Measurements from ENCODE around the gene ZNF506. TPM values are rescaled to one million over a fixed set of nuclear protein-coding genes. Genes with fewer than 3 reads are reported as not detected.
"Not testable (repeated sequence)": the region's sequence is repeated elsewhere in the genome, so short reads cannot be mapped to it uniquely, and the experiment has no call there.

The ZNF506 gene
- polyA plus RNA-seq (ENCODE audit: insufficient read length in 3 of 3) = 10 to 100 TPM; 33.0 to 34.6 (median 33.8) TPM

- DNase-seq (ENCODE audit: low read depth in 3 of 3, low spot score in 2 of 3) = peak; percentile 95 to 97 (median 97)
Observed at GRCh38 chr19:19821366-19821951, at the start of gene ZNF506. ZNF506 (minus strand) TSS chr19:19821750; CDS start chr19:19821603, 147 bp downstream.

DNA sequence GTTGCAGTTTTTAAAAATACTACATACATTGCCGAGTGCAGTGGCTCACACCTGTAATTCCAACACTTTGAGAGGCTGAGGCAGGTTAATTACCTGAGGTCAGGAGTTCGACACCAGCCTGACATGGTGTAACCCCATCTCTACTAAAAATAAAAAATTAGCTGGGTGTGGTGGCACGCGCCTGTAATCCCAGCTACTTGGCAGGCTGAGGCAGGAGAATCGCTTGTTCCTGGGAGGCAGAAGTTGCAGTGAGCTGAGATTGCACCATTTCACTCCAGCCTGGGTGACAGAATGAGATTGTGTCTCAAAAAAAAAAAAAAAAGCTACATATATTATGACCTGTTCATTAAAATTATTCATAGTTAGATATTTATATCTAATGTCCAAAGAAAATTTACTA is 48.5 kb upstream of the ZNF506 start:
- DNase-seq (ENCODE audit: low read depth in 3 of 3, low spot score in 2 of 3) = not testable (repeated sequence)

DNA sequence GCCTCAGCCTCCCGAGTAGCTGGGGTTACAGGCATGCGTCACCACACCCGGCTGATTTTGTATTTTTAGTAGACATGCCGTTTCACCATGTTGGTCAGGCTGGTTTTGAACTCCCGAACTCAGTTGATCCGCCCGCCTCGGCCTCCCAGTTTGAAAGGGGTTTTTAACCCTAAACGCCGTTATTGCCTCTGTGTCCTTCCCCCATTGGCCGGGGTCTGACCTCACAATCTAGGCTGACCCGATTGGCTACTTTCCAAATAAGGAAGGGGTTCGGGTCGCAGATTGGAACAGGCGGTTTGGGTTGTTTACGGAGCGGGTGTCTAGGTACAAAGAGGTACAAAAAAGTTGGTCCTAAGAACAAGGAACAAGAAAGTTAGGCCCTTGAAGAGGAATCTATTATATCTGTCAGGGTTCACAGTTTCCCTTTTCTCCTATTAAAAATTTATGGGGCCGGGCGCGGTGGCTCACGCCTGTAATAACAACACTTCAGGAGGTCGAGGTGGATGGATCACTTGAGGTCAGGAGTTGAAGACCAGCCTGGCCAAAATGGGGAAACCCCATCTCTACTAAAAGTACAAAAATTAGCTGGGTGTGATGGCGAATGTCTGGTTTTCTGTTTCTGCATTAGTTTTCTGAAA is 45.2 kb upstream of the ZNF506 start:
- peak in 2 of 3 donors; percentile 33 to 36 for DNase-seq (ENCODE audit: low read depth in 3 of 3, low spot score in 2 of 3)

GRCh38 chr19:19865750-19866610 is 44.4 kb upstream of the ZNF506 start, which contains the start of gene ZNF253:
ZNF253 (plus strand) TSS chr19:19865882; CDS start chr19:19865997, 115 bp downstream.
- peak; percentile 90 to 97 (median 96) for DNase-seq (ENCODE audit: low read depth in 3 of 3, low spot score in 2 of 3)

GRCh38 chr19:19860756-19861390 is 39.3 kb upstream of the ZNF506 start:
- DNase-seq (ENCODE audit: low read depth in 3 of 3, low spot score in 2 of 3) = peak; percentile 55 to 76 (median 65)

DNA sequence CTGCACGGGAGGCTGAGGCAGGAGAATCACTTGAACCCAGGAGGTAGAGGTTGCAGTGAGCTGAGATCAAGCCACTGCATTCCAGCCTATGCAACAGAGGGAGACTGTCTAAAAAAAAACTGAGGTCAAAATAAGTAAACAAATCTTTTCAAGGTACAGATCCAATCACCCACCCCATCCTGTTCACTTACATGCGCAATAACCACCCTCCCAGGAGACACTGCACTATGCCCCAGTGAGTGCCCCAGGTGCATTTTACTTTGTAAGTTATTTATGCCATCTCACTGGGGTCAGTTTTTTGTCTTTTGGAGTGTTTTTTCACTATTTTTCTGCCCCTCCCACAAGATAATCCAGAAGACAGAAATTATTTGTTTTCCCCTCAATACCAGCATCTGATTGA is 37.2 kb upstream of the ZNF506 start:
- DNase-seq (ENCODE audit: low read depth in 3 of 3, low spot score in 2 of 3) = no peak

GRCh38 chr19:19851740-19852139 is 30.2 kb upstream of the ZNF506 start:
- not testable (repeated sequence) for DNase-seq (ENCODE audit: low read depth in 3 of 3, low spot score in 2 of 3)

DNA sequence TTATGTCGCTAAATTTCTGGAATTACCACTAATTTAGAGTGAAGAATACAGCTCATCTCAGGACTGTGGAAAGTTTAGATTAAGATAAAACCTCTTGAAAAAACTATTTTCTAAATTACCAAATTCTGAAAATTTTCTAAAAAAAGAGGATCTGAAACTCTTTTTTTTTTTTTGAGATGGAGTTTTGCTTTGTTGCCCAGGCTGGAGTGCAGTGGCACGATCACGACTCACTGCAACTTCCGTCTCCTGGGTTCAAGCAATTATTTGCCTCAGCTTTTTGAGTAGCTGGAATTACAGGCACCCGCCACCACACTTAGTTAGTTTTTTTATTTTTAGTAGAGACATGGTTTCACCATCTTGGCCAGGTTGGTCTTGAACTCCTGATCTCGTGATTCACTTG is 27.5 kb upstream of the ZNF506 start:
- DNase-seq (ENCODE audit: low read depth in 3 of 3, low spot score in 2 of 3) = no peak

GRCh38 chr19:19847781-19848180 is 26.2 kb upstream of the ZNF506 start:
- no peak for DNase-seq (ENCODE audit: low read depth in 3 of 3, low spot score in 2 of 3)

DNA sequence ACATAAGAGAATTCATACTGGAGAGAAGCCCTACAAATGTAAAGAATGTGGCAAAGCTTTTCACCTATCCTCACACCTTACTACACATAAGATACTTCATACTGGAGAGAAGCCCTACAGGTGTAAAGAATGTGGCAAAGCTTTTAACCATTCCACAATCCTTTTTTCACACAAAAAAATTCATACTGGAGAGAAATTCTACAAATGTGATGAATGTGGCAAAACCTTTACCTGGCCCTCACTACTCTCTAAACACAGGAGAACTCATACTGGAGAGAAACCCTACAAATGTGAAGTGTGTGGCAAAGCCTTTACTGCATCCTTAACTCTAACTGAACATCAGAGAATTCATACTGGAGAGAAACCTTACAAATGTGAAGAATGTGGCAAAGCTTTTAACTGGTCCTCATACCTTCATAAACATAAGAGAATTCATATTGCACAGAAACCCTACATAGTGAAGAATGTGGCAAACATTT is 14.0 kb upstream of the ZNF506 start:
- DNase-seq (ENCODE audit: low read depth in 3 of 3, low spot score in 2 of 3) = no peak

DNA sequence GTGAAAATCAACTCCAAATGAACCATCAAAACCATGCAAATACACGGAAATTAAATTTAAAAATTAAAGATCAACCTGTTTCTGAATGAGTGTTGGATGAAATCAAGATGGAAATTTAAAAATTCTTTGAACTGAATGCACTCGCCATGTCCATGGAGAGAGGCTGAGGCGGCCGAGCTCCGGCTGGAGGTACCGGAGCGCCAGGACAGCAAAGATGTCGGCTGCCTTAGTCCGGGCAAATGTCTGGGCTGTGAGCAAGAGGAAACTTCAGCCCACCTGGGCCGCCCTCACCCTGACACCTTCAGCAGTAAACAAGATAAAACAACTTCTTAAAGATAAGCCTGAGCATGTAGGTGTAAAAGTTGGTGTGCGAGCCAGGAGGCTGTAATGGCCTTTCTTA is 5.3 kb upstream of the ZNF506 start:
- DNase-seq (ENCODE audit: low read depth in 3 of 3, low spot score in 2 of 3) = no peak

DNA sequence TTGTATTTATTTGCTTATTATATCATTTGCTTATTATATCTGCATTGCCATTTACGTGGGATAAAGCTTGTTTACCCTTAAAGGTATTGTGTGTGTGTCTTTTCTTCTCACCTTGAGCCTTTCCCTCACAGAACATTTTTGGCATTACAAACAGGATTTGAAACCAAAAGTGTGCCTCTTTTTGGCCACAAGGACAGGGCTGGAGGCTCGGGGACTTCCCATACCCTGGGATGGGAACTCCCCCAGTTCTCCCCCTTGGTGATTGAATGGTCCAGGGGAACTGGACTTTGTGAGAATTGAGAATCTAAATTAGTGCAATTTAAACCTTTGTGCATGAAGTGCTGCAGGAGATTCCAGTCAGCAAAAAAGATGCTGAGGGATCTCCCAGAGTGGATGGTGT is 2.4 kb upstream of the ZNF506 start:
- no peak for DNase-seq (ENCODE audit: low read depth in 3 of 3, low spot score in 2 of 3)

GRCh38 chr19:19821976-19822375 is 426 bp upstream of the ZNF506 start:
- peak in 1 of 3 donors; percentile 7 for DNase-seq (ENCODE audit: low read depth in 3 of 3, low spot score in 2 of 3)

DNA sequence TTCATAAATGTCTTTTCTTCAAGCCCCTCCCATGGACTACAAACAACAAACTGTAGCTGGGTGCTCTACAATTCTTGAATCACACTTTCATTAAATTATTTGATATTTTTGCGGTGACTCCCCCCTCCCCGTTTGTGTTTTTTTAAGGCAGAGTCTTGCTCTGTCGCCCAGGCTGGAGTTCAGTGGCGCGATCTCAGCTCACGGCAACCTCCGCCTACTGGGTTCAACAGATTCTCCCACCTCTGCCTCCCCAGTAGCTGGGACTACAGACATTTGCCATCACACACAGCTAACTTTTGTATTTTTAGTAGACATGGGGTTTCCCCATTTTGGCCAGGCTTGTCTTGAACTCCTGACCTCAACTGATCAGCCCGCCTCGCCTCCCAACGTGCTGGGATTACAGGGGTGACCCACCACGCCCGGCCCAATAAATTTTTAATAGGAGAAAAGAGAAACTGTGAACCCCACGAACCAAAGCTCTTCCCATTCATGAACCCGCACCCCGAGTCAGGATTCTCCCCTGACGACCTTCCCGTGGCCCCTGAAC is 703 bp downstream of the ZNF506 start:
- peak in 1 of 3 donors; percentile 6 for DNase-seq (ENCODE audit: low read depth in 3 of 3, low spot score in 2 of 3)

GRCh38 chr19:19817357-19817756 is 4.2 kb downstream of the ZNF506 start:
- DNase-seq (ENCODE audit: low read depth in 3 of 3, low spot score in 2 of 3) = no peak

- DNase-seq (ENCODE audit: low read depth in 3 of 3, low spot score in 2 of 3) = no peak
Observed at GRCh38 chr19:19816679-19817078, 4.9 kb downstream of the ZNF506 start.

DNA sequence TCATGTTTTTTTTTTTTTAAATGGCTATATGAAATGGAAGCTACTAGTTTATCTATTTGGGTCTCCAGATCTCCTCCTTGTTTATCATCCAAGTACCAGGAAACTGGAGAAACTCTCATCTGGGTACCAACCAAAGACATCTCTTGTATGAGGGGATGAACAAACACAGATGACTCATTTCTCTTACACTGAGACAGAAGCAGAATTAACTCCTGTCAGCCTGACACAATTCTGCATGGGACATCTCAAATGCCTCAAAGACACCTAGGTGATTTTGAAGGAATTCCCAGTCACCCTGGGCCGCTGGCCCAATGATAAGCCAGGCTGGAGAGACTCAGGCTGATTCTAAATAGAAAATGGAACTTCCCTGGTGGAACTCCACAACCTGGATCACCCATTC is 9.6 kb downstream of the ZNF506 start:
- not testable (repeated sequence) for DNase-seq (ENCODE audit: low read depth in 3 of 3, low spot score in 2 of 3)

GRCh38 chr19:19805480-19805879 is 16.1 kb downstream of the ZNF506 start:
- no peak for DNase-seq (ENCODE audit: low read depth in 3 of 3, low spot score in 2 of 3)

- DNase-seq (ENCODE audit: low read depth in 3 of 3, low spot score in 2 of 3) = no peak
Observed at GRCh38 chr19:19788015-19788414, 33.5 kb downstream of the ZNF506 start.

DNA sequence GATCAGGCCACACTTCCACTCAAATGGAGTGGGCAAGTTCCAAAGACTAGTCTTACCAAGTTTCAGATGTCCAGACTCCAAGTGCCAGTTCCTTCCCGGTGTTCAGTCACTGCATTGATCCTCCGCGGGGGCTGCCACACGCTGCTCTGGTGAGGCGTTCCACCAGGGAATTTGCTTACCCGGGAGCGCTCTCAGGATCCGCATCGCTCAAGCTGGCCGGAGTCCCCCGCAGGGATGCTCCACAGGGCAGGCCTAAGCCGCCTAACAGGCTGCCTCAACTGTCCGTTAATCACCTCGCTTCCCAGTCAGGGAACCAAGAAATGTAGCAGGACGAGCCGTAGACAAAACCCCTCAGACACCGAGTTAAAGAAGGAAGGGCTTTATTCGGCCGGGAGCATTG is 36.1 kb downstream of the ZNF506 start:
- DNase-seq (ENCODE audit: low read depth in 3 of 3, low spot score in 2 of 3) = not testable (repeated sequence)

Measured in right renal cortex interstitium (tissue), 3 donors.